Endodermal cell (in vitro differentiated cells): ENCODE measurements around the gene BRMS1. TPM values are rescaled to one million over a fixed set of nuclear protein-coding genes. Genes with fewer than 3 reads are reported as not detected.

Experiments
- DNase-seq: peaks from one replicate; pipeline ENCODE4 v3.0.0-alpha.2; 2017
- H3K27ac ChIP-seq: 2 replicates; pipeline ENCODE4 v1.5.1; 2013; ENCODE audit warnings: mild to moderate bottlenecking, low read depth, low read length, moderate library complexity
- H3K27me3 ChIP-seq: 2 replicates; pipeline ENCODE4 v1.6.1; 2013; ENCODE audit warnings: mild to moderate bottlenecking, low read length, moderate library complexity; ENCODE audit not compliant: insufficient read depth, control insufficient read depth, poor library complexity, severe bottlenecking
- H3K36me3 ChIP-seq: 2 replicates; pipeline ENCODE4 v1.7.0; 2013; ENCODE audit warnings: mild to moderate bottlenecking, low read length, moderate library complexity; ENCODE audit not compliant: control insufficient read depth, insufficient read depth
- H3K4me1 ChIP-seq: one replicate; pipeline ENCODE4 v1.7.0; 2013; ENCODE audit warnings: low read length; ENCODE audit not compliant: control insufficient read depth, insufficient read depth
- H3K4me3 ChIP-seq: 2 replicates; pipeline ENCODE4 v1.5.1; 2013; ENCODE audit warnings: mild to moderate bottlenecking, low read length, moderate library complexity
- H3K9ac ChIP-seq: 2 replicates; pipeline ENCODE4 v1.6.1; 2013; ENCODE audit warnings: mild to moderate bottlenecking, low read length, moderate library complexity; ENCODE audit not compliant: poor library complexity, severe bottlenecking; ENCODE audit errors: extremely low read depth
- H3K9me3 ChIP-seq: 2 replicates; pipeline ENCODE4 v1.6.1; 2013; ENCODE audit warnings: mild to moderate bottlenecking, low read length, moderate library complexity; ENCODE audit not compliant: control insufficient read depth
- H3K27ac Mint-ChIP-seq: 2 replicates; pipeline ENCODE4 v1.8.0; 2020; ENCODE audit warnings: mixed read lengths
- H3K27me3 Mint-ChIP-seq: 2 replicates; pipeline ENCODE4 v1.8.0; 2021; ENCODE audit warnings: mild to moderate bottlenecking, mixed read lengths; ENCODE audit not compliant: insufficient read depth
- H3K36me3 Mint-ChIP-seq: 2 replicates; pipeline ENCODE4 v1.8.0; 2020; ENCODE audit warnings: low read depth, mixed read lengths
- H3K4me1 Mint-ChIP-seq: 2 replicates; pipeline ENCODE4 v1.8.0; 2020; ENCODE audit warnings: mixed read lengths
- H3K4me3 Mint-ChIP-seq: 2 replicates; pipeline ENCODE4 v1.8.0; 2020; ENCODE audit warnings: mild to moderate bottlenecking, moderate library complexity, mixed read lengths
- H3K9me3 Mint-ChIP-seq: 2 replicates; pipeline ENCODE4 v1.8.0; 2020; ENCODE audit warnings: mild to moderate bottlenecking, mixed read lengths
- WGBS, 2 experiments: methylation state at CpG; one replicate each; pipeline versions ENCODE4 v1.1.5 to v1.1.7; 2013; ENCODE audit warnings: missing lambda C conversion rate in 2 of 2, mixed read lengths in 1 of 2; ENCODE audit not compliant: insufficient coverage in 1 of 2, insufficient read length in 1 of 2; 5-methylcytosine and 5-hydroxymethylcytosine counted together
- total RNA-seq, 2 donors: library from RNA; stranded (reverse); fragmentation: NEBNext Ultra II Directional in 1 of 2; extraction: Animal tissue kit (Norgen Biotek cat#: 25700) in 1 of 2; gene quantifications; 2 replicates in 1 of 2; 3 replicates in 1 of 2; pipeline ENCODE4 v1.2.1, GENCODE V29; 2021
- TF ChIP-seq, protein P1 (sequence below): fragments of 200-600 bp; sonication (generic); conservative IDR thresholded peaks from 2 replicates; pipeline ENCODE4 v1.5.0; 2021; ENCODE audit warnings: antibody characterized with exemption, mild to moderate bottlenecking

BRMS1 gene
- total RNA-seq, 2 donors from 2014 or later, result 38.7 to 40.3 TPM

DNA sequence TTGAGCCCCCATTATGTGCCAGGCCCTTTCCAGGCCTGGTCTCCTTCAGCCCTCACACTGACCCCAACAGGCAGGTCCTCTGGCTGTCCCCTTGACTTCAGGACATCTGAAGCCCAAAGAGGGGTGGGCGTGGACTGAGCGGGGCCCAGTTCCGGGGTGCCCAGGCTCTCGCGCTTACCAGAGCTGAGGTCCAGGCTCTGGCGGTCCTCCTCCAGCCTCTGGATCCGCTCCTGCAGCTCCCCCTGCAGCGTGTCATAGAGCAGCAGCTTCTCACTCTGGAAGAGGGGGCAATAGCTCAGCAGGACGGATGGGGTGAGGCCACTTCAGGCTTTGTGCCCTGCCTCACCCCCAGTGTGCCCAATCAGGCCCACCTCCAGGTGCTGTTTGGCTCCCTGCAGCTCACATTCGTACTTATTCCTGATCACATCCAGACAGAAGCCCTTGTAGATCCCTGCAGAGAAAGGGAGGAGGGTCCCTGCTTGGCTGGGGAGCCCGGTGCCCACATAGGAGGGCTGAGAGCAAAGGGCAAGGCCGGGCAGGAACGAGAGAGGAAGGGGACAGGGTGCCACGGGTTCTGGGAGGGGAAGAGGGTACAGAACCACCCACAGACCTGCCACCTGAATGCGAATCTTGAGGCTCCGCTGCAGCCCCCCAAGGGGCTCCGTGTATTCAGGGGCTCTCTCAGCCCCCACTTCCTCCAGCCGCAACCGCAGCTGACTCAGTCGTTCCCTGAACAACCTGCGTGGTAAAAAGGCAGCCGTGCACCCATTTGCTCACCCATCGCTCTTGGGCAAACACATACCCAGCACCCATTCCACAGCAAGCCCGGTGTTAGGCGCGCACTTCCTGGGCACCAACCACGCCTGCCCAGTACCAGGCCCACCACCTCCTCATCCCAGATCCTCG, 4.1 kb downstream of the BRMS1 start:
- no peak for DNase-seq
- peaks cover 3% of the 10 kb centered on the region for H3K27me3 Mint-ChIP-seq
- no peak overlapping the region for H3K4me3 ChIP-seq
- peaks cover 36% of the 10 kb centered on the region for H3K36me3 ChIP-seq
- H3K4me3 Mint-ChIP-seq, result no peak overlapping the region
- TF ChIP-seq, protein P1, sequence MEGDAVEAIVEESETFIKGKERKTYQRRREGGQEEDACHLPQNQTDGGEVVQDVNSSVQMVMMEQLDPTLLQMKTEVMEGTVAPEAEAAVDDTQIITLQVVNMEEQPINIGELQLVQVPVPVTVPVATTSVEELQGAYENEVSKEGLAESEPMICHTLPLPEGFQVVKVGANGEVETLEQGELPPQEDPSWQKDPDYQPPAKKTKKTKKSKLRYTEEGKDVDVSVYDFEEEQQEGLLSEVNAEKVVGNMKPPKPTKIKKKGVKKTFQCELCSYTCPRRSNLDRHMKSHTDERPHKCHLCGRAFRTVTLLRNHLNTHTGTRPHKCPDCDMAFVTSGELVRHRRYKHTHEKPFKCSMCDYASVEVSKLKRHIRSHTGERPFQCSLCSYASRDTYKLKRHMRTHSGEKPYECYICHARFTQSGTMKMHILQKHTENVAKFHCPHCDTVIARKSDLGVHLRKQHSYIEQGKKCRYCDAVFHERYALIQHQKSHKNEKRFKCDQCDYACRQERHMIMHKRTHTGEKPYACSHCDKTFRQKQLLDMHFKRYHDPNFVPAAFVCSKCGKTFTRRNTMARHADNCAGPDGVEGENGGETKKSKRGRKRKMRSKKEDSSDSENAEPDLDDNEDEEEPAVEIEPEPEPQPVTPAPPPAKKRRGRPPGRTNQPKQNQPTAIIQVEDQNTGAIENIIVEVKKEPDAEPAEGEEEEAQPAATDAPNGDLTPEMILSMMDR, result no peak
- H3K27me3 ChIP-seq, result no peaks in the 10 kb centered on the region
- H3K27ac ChIP-seq, result no peak overlapping the region
- H3K4me1 ChIP-seq, result peaks cover 18% of the 10 kb centered on the region
- peaks cover 26% of the 10 kb centered on the region for H3K4me1 Mint-ChIP-seq
- H3K9me3 Mint-ChIP-seq, result no peaks in the 10 kb centered on the region
- H3K36me3 Mint-ChIP-seq, result peaks cover 23% of the 10 kb centered on the region
- H3K27ac Mint-ChIP-seq, result no peak overlapping the region
- 92 to 94% methylated on average over 22 to 28 of the region's 28 CpGs for WGBS, 2 experiments
- H3K9me3 ChIP-seq, result no peaks in the 10 kb centered on the region
- no peak overlapping the region for H3K9ac ChIP-seq

- H3K27me3 ChIP-seq, result no peaks in the 10 kb centered on the region
- H3K4me1 ChIP-seq, result peaks cover 11% of the 10 kb centered on the region
- H3K4me1 Mint-ChIP-seq, result peaks cover 21% of the 10 kb centered on the region
- no peak overlapping the region for H3K27ac ChIP-seq
- no peaks in the 10 kb centered on the region for H3K9me3 Mint-ChIP-seq
- no peak for DNase-seq
- H3K36me3 ChIP-seq, result peaks cover 36% of the 10 kb centered on the region
- H3K27ac Mint-ChIP-seq, result no peak overlapping the region
- H3K27me3 Mint-ChIP-seq, result peaks cover 6% of the 10 kb centered on the region
- no peak overlapping the region for H3K9ac ChIP-seq
- H3K36me3 Mint-ChIP-seq, result peaks cover 23% of the 10 kb centered on the region
- H3K9me3 ChIP-seq, result no peaks in the 10 kb centered on the region
- TF ChIP-seq, protein P1, result no peak
- no peak overlapping the region for H3K4me3 ChIP-seq
- no peak overlapping the region for H3K4me3 Mint-ChIP-seq
- 79 to 89% methylated on average over 12 to 14 of the region's 14 CpGs for WGBS, 2 experiments
Measured at GRCh38 chr11:66339686-66340483, 5.0 kb downstream of the BRMS1 start.

DNA sequence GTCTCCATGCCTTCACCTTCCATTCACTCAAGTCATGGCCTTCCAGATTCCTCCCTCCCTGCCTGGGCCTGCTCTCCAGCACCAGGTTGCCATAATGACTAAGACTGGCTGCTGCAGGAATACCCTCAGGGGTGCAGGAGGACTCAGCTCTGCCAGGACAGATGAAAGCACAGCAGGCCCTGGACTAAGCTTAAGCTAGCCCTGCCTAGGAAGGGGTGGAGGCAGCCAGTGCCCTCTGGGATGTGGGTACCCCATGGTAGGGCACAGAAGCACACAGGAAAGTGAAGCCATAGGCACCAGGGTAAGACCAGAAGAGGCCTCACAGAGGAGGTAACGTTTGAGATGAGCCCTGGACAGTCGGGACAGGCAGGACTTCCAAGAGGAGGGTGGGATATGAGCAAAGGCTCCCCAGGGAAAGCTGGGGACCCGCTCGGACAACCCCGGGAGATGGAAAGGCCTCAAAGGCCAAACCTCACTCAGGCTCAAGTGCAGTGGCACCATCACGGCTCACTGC, 5.7 kb downstream of the BRMS1 start:
- H3K36me3 ChIP-seq, result peaks cover 36% of the 10 kb centered on the region
- H3K4me3 Mint-ChIP-seq, result no peak overlapping the region
- no peak overlapping the region for H3K27ac ChIP-seq
- H3K4me3 ChIP-seq, result no peak overlapping the region
- H3K4me1 Mint-ChIP-seq, result peaks cover 18% of the 10 kb centered on the region
- H3K9ac ChIP-seq, result no peak overlapping the region
- peaks cover 6% of the 10 kb centered on the region for H3K27me3 Mint-ChIP-seq
- H3K27ac Mint-ChIP-seq, result no peak overlapping the region
- no peaks in the 10 kb centered on the region for H3K27me3 ChIP-seq
- TF ChIP-seq, protein P1, result no peak
- DNase-seq, result no peak
- H3K9me3 ChIP-seq, result no peaks in the 10 kb centered on the region
- 92 to 97% methylated on average over 5 to 6 of the region's 6 CpGs for WGBS, 2 experiments
- H3K36me3 Mint-ChIP-seq, result peaks cover 23% of the 10 kb centered on the region
- peaks cover 11% of the 10 kb centered on the region for H3K4me1 ChIP-seq
- H3K9me3 Mint-ChIP-seq, result no peaks in the 10 kb centered on the region
